ENCODE measurements around the gene ZBTB7C. TPM values are rescaled to one million over a fixed set of nuclear protein-coding genes. Genes with fewer than 3 reads are reported as not detected.

The ZBTB7C gene
- polyA plus RNA-seq, 1 of the 3 experiments (the other 2 are of a cell fraction): 0.05 TPM

DNA sequence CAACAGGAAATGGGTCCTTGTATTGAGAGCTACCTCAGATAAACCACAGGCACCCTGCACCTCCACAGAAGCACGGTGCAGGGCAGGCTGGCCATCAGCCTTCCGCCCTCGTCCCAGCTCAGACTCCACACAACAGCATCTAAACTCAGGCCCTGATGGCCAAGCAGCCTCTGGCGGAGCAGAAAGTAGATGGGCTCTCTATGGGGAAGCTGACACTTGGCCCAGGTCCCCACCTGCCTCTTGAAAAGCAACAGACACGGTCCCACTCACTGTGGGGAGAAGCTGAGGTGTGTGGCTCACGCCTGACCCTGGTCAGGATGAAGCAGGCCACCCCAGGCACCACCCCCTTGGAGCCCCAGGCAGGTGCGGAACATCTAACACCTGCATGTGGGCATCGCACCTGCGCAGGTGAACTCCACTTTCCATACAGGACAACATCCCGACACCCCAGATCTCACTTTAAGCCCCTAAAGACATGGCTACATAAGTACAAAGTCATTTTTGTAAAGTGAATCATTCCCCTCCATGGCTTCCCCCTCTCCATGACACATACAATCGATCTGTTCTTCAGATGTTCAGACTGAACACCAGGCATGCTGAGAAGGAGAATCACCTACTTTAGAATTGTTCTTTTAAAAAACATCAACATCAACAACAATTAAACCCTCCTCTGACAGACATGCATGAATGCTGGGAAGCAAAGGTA is 208.4 kb downstream of the ZBTB7C start:
- TF ChIP-seq FOSL2 (IDR thresholded peaks at IDR 0.05; ENCODE audit: borderline replicate concordance, low read depth) (no peak), YY1 (IDR thresholded peaks at IDR 0.05; ENCODE audit: low read depth) (no peak), CHD2 (IDR thresholded peaks at IDR 0.05; ENCODE audit: low read length, partially characterized antibody) (no peak), RAD21 (IDR thresholded peaks at IDR 0.05; ENCODE audit: low read length) (no peak), PBX3 (IDR thresholded peaks at IDR 0.05) (no peak), SMC3 (IDR thresholded peaks at IDR 0.05; ENCODE audit: low read depth, low read length) (no peak), EP300 (IDR thresholded peaks at IDR 0.05; ENCODE audit: borderline replicate concordance in 1 of 2, low read depth in 1 of 2, low read length in 1 of 2) (no peak), POLR2AphosphoS5 (IDR thresholded peaks at IDR 0.05; ENCODE audit: low read depth, low read length) (no peak)
- TF ChIP-seq, protein P1, sequence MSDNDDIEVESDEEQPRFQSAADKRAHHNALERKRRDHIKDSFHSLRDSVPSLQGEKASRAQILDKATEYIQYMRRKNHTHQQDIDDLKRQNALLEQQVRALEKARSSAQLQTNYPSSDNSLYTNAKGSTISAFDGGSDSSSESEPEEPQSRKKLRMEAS (IDR thresholded peaks at IDR 0.05; ENCODE audit: low read depth): no peak
- no peaks in the 10 kb centered on the region; the same call in 1 of the 2 replicates for H3K27me3 ChIP-seq (ENCODE audit: insufficient read depth)
- ChIA-PET POLR2A (no interaction called here), CTCF (interaction anchor here (1.0 kb wide), 1 partner anchor 29 kb away, joined by 5 read pairs; no protein-coding TSS in a partner anchor)
- no peak overlapping the region for H2AFZ ChIP-seq (ENCODE audit: low read depth)
- H3K9me3 ChIP-seq: no peaks in the 10 kb centered on the region
- no peaks in the 10 kb centered on the region for H4K20me1 ChIP-seq (ENCODE audit: insufficient read depth)
- no peaks in the 10 kb centered on the region for H3K36me3 ChIP-seq (replicated peaks in 1 of 2; ENCODE audit: control insufficient read depth in 1 of 2, insufficient read depth in 2 of 2, low read length in 1 of 2)
- H3K27ac ChIP-seq (ENCODE audit: low read depth in 2 of 2, low read length in 1 of 2): no peak overlapping the region
- DNase-seq: no peak
- WGBS (ENCODE audit: low lambda C conversion rate): 70% methylated on average over 6 of the region's 11 CpGs
- H3K4me2 ChIP-seq: no peak overlapping the region
- no peaks in the 10 kb centered on the region for H3K9me2 ChIP-seq
- no peak overlapping the region for H3K4me3 ChIP-seq (ENCODE audit: low read depth in 2 of 2, low read length in 1 of 2)
- no peaks in the 10 kb centered on the region for H3K79me2 ChIP-seq (ENCODE audit: insufficient read depth)
- no peak overlapping the region for H3K9ac ChIP-seq
- peaks cover 0 to 9% of the 10 kb centered on the region in 2 experiments; a peak in 1 of 4 replicates for H3K4me1 ChIP-seq (ENCODE audit: control insufficient read depth in 1 of 2, insufficient read depth in 2 of 2, low read depth in 1 of 2, low read length in 1 of 2)
- no peaks in the 10 kb centered on the region for H3F3A ChIP-seq (replicated peaks; ENCODE audit: insufficient read depth)

GRCh38 chr18:48199399-48199798 is 209.8 kb downstream of the ZBTB7C start:
- Histone ChIP-seq H3K4me1 (ENCODE audit: control insufficient read depth in 1 of 2, insufficient read depth in 2 of 2, low read depth in 1 of 2, low read length in 1 of 2) (peaks cover 0 to 15% of the 10 kb centered on the region in 2 experiments; a peak in 1 of 4 replicates), H3K9me2 (no peaks in the 10 kb centered on the region), H3F3A (replicated peaks; ENCODE audit: insufficient read depth) (no peaks in the 10 kb centered on the region), H3K4me3 (ENCODE audit: low read depth in 2 of 2, low read length in 1 of 2) (no peak overlapping the region), H3K9me3 (no peaks in the 10 kb centered on the region), H3K9ac (no peak overlapping the region), H2AFZ (ENCODE audit: low read depth) (no peak overlapping the region), H3K79me2 (ENCODE audit: insufficient read depth) (no peaks in the 10 kb centered on the region), H3K27ac (ENCODE audit: low read depth in 2 of 2, low read length in 1 of 2) (no peak overlapping the region), H3K36me3 (replicated peaks in 1 of 2; ENCODE audit: control insufficient read depth in 1 of 2, insufficient read depth in 2 of 2, low read length in 1 of 2) (no peaks in the 10 kb centered on the region), H4K20me1 (ENCODE audit: insufficient read depth) (no peaks in the 10 kb centered on the region), H3K4me2 (no peak overlapping the region), H3K27me3 (ENCODE audit: insufficient read depth) (no peaks in the 10 kb centered on the region; the same call in 1 of the 2 replicates)
- CTCF ChIA-PET: interaction anchor here (0.7 to 1.5 kb wide), 2 partner anchors 28 to 94 kb away, joined by 3 to 4 read pairs; no protein-coding TSS in a partner anchor
- DNase-seq: no peak
- 52% methylated on average over 3 of the region's 3 CpGs for WGBS (ENCODE audit: low lambda C conversion rate)
- POLR2A ChIA-PET: no interaction called here
- TF ChIP-seq REST (IDR thresholded peaks at IDR 0.05; ENCODE audit: low read depth, low read length): no peak
- no peak for TF ChIP-seq USF1 (IDR thresholded peaks at IDR 0.05; ENCODE audit: borderline replicate concordance, low read depth)
- no peak for TF ChIP-seq NRF1 (IDR thresholded peaks at IDR 0.05; ENCODE audit: low read depth, low read length)
- TF ChIP-seq MXI1 (IDR thresholded peaks at IDR 0.05; ENCODE audit: low read depth, low read length): no peak
- no peak for TF ChIP-seq USF2 (IDR thresholded peaks at IDR 0.05; ENCODE audit: borderline replicate concordance, low read depth, low read length)
- no peak for TF ChIP-seq PBX3 (IDR thresholded peaks at IDR 0.05)
- TF ChIP-seq CHD2 (IDR thresholded peaks at IDR 0.05; ENCODE audit: low read length, partially characterized antibody): no peak
- no peak for TF ChIP-seq RCOR1 (IDR thresholded peaks at IDR 0.05; ENCODE audit: low read length)
- no peak for TF ChIP-seq CTCF (IDR thresholded peaks at IDR 0.05)

All from SK-N-SH (cell line).